Esophagus muscularis mucosa (tissue), 3 donors: ENCODE data around the gene ZBTB4.

Source experiments
- CTCF ChIP-seq, 3 experiments: fragments of 200-600 bp in 2 of 3; fragments of 450-650 bp in 1 of 3; sonication (generic) in 2 of 3; IDR thresholded peaks; one replicate each; pipeline ENCODE4 v1.5.1; 2017 to 2019; ENCODE audit warnings: antibody characterized with exemption in 3 of 3, mild to moderate bottlenecking in 2 of 3, moderate library complexity in 1 of 3
- POLR2A ChIP-seq: fragments of 450-650 bp; IDR thresholded peaks from one replicate; pipeline ENCODE4 v1.6.1; 2017; ENCODE audit warnings: antibody characterized with exemption, moderate library complexity, mild to moderate bottlenecking, low read depth

GRCh38 chr17:7515911-7516610 lies 36.6 kb upstream of the ZBTB4 start:
- no peak for TF ChIP-seq CTCF (IDR thresholded peaks at IDR 0.05)
- no peak for TF ChIP-seq POLR2A
